DND-41 (cell line): Measurements from ENCODE around the gene CCND2.
A peak's percentile ranks its signal among the peaks of the same experiment; 100 is the strongest.

ENCODE experiments used
- ATAC-seq: fragments of 200-7000 bp; cut with Tn5 transposase; 3 replicates; pipeline ENCODE4 v1.9.1; 2021; ENCODE audit warnings: low read depth; ENCODE audit not compliant: insufficient read depth
- DNase-seq: peaks from one replicate; pipeline ENCODE4 v3.0.0-alpha.2; 2020
- H2AFZ ChIP-seq: 2 replicates; pipeline ENCODE4 v1.6.0; 2012; ENCODE audit warnings: low read depth, low read length
- H3K27ac ChIP-seq: 2 replicates; pipeline ENCODE4 v1.5.1; 2012; ENCODE audit warnings: low read length, inconsistent platforms
- H3K27me3 ChIP-seq: fragments of 200-600 bp; sonication (generic); 2 replicates; pipeline ENCODE4 v1.6.0; 2012; ENCODE audit warnings: low read length, mild to moderate bottlenecking, inconsistent platforms; ENCODE audit not compliant: insufficient read depth, poor library complexity
- H3K36me3 ChIP-seq: 2 replicates; pipeline ENCODE4 v1.5.1; 2012; ENCODE audit warnings: low read length, inconsistent platforms; ENCODE audit not compliant: insufficient read depth
- H3K4me1 ChIP-seq: 2 replicates; pipeline ENCODE4 v1.5.1; 2012; ENCODE audit warnings: mild to moderate bottlenecking, low read length; ENCODE audit not compliant: insufficient read depth
- H3K4me2 ChIP-seq: 2 replicates; pipeline ENCODE4 v1.6.0; 2012; ENCODE audit warnings: mild to moderate bottlenecking, moderate library complexity, low read length, inconsistent platforms; ENCODE audit not compliant: insufficient read depth
- H3K4me3 ChIP-seq, 2 experiments: fragments of 200-600 bp in 1 of 2; shearing (Covaris generic) in 1 of 2; 2 replicates each; pipeline ENCODE4 v1.5.1; 2012 to 2016; ENCODE audit warnings: inconsistent platforms in 2 of 2, low read length in 2 of 2, mild to moderate bottlenecking in 2 of 2, low read depth in 1 of 2, moderate library complexity in 1 of 2
- H3K79me2 ChIP-seq: 2 replicates; pipeline ENCODE4 v1.6.0; 2012; ENCODE audit warnings: low read length, inconsistent platforms; ENCODE audit not compliant: insufficient read depth
- H3K9ac ChIP-seq: 2 replicates; pipeline ENCODE4 v1.6.0; 2012; ENCODE audit warnings: low read depth, mild to moderate bottlenecking, inconsistent platforms, low read length, moderate library complexity
- H3K9me3 ChIP-seq: 2 replicates; pipeline ENCODE4 v1.5.1; 2012; ENCODE audit warnings: low read length, moderate library complexity, mild to moderate bottlenecking, inconsistent platforms; ENCODE audit not compliant: insufficient read depth, severe bottlenecking
- H4K20me1 ChIP-seq: 2 replicates; pipeline ENCODE4 v1.6.0; 2012; ENCODE audit warnings: low read length; ENCODE audit not compliant: insufficient read depth
- CTCF ChIP-seq: IDR thresholded peaks from 2 replicates; pipeline ENCODE4 v1.5.1; 2012; ENCODE audit warnings: borderline replicate concordance, low read length, moderate library complexity, mild to moderate bottlenecking; ENCODE audit not compliant: poor library complexity, severe bottlenecking; ENCODE audit errors: extremely low read depth
- EZH2 ChIP-seq: IDR thresholded peaks from 3 replicates; pipeline ENCODE4 v1.6.1; 2012; ENCODE audit warnings: borderline replicate concordance, low read depth, mild to moderate bottlenecking, moderate library complexity, low read length, inconsistent platforms; ENCODE audit not compliant: severe bottlenecking

Gene CCND2

GRCh38 chr12:4273652-4274395 is at the start of gene CCND2:
Gene CCND2 (plus strand): TSS chr12:4273762. CDS start chr12:4274041, 279 bp downstream.
- TF ChIP-seq CTCF, result no peak
- DNase-seq (peak; percentile 60), ATAC-seq (no peak)
- Histone ChIP-seq H3K4me1 (peaks cover 55% of the 10 kb centered on the region), H3K27me3 (peaks cover 83% of the 10 kb centered on the region), H3K4me2 (peak within 1 kb of the TSS; percentile 98), H2AFZ (peak within 1 kb of the TSS; percentile 83), H3K79me2 (no peaks in the 10 kb centered on the region), H3K9ac (peak within 1 kb of the TSS; percentile 52), H3K27ac (no peak within 1 kb of the TSS), H3K36me3 (no peaks in the 10 kb centered on the region), H3K9me3 (no peaks in the 10 kb centered on the region), H4K20me1 (peaks cover 24% of the 10 kb centered on the region), H3K4me3 (peak within 1 kb of the TSS; percentile 27 to 62; a peak in 3 of 4 replicates)

GRCh38 chr12:4224206-4224889 is 49.2 kb upstream of the CCND2 start:
- Histone ChIP-seq H3K9ac (no peak overlapping the region), H3K9me3 (no peaks in the 10 kb centered on the region), H3K4me2 (no peak overlapping the region), H3K27ac (no peak overlapping the region), H3K4me3 (no peak overlapping the region), H2AFZ (no peak overlapping the region), H4K20me1 (no peaks in the 10 kb centered on the region), H3K79me2 (no peaks in the 10 kb centered on the region), H3K27me3 (peaks cover 9% of the 10 kb centered on the region), H3K4me1 (no peaks in the 10 kb centered on the region), H3K36me3 (no peaks in the 10 kb centered on the region)
- TF ChIP-seq CTCF (no peak), EZH2 (no peak)
- ATAC-seq (no peak), DNase-seq (no peak)

DNA sequence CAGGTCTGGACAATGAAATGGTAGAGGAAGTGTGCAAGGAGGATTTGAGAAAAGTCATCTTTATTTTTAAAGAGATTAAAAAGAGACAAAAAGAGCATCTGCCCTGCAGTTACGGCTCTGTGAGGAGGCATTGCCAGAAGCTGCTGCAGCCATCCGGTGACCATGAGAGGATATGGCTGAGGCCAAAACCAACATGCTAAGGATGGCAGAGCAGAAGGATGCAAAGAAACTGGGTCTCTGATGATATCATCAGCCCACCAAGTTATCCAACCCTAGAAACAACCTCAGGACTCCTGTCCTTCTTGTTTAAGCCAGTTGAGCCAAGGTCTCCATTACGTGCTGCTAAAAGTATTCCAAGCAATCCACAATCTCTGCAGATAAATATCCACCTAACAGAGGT is 48.0 kb upstream of the CCND2 start:
- H3K4me2 ChIP-seq, result no peak overlapping the region
- H4K20me1 ChIP-seq, result no peaks in the 10 kb centered on the region
- ATAC-seq (no peak), DNase-seq (no peak)
- H3K36me3 ChIP-seq, result no peaks in the 10 kb centered on the region
- H3K79me2 ChIP-seq, result no peaks in the 10 kb centered on the region
- no peak overlapping the region for H3K9ac ChIP-seq
- peaks cover 6% of the 10 kb centered on the region for H3K27me3 ChIP-seq
- no peak for TF ChIP-seq EZH2
- TF ChIP-seq CTCF, result no peak
- no peaks in the 10 kb centered on the region for H3K9me3 ChIP-seq
- no peak overlapping the region for H3K4me3 ChIP-seq
- no peak overlapping the region for H3K27ac ChIP-seq
- H2AFZ ChIP-seq, result no peak overlapping the region
- H3K4me1 ChIP-seq, result no peaks in the 10 kb centered on the region
